ENCODE results near the gene PPA2. TPM values are rescaled to one million over a fixed set of nuclear protein-coding genes. Genes with fewer than 3 reads are reported as not detected.
A peak's percentile ranks its signal among the peaks of the same experiment; 100 is the strongest.

PPA2 gene
- polyA plus RNA-seq, 1 donor from 2014 or later = 151 TPM

GRCh38 chr4:105327956-105328355, 145.9 kb downstream of the PPA2 start:
- Histone ChIP-seq H3K4me3 (ENCODE audit: low read length) (peak overlapping the region; percentile 31), H3K4me2 (ENCODE audit: low read length) (no peak overlapping the region), H3K9ac (ENCODE audit: low read length) (no peak overlapping the region), H3K9me3 (ENCODE audit: low read length) (no peaks in the 10 kb centered on the region), H3K9me2 (ENCODE audit: insufficient read depth, low read length) (no peaks in the 10 kb centered on the region), H3F3A (ENCODE audit: insufficient read depth, low read length, poor library complexity, severe bottlenecking) (no peaks in the 10 kb centered on the region), H4K20me1 (ENCODE audit: insufficient read depth) (no peaks in the 10 kb centered on the region), H3K36me3 (ENCODE audit: insufficient read depth, low read length) (no peaks in the 10 kb centered on the region), H3K27ac (ENCODE audit: low read length) (peak overlapping the region; percentile 86), H3K79me2 (replicated peaks; ENCODE audit: insufficient read depth, low read length) (no peaks in the 10 kb centered on the region), H3K27me3 (ENCODE audit: insufficient read depth, low read depth, low read length) (no peaks in the 10 kb centered on the region), H2AFZ (ENCODE audit: low read depth, low read length) (no peak overlapping the region)
- TF ChIP-seq EP300 (conservative IDR thresholded peaks at IDR 0.05; ENCODE audit: poor library complexity, severe bottlenecking) (no peak), SMC3 (conservative IDR thresholded peaks at IDR 0.05; ENCODE audit: poor library complexity) (no peak), EZH2 (IDR thresholded peaks at IDR 0.05; ENCODE audit: borderline replicate concordance, insufficient read depth, low read length, poor library complexity, severe bottlenecking) (no peak)

GRCh38 chr4:105327222-105327621, 146.6 kb downstream of the PPA2 start:
- H3K4me3 ChIP-seq (ENCODE audit: low read length) = no peak overlapping the region
- TF ChIP-seq CTCF (IDR thresholded peaks at IDR 0.05; ENCODE audit: poor library complexity, severe bottlenecking) (no peak), RAD21 (conservative IDR thresholded peaks at IDR 0.05) (no peak), MXI1 (conservative IDR thresholded peaks at IDR 0.05; ENCODE audit: poor library complexity, severe bottlenecking) (no peak), EZH2 (IDR thresholded peaks at IDR 0.05; ENCODE audit: borderline replicate concordance, insufficient read depth, low read length, poor library complexity, severe bottlenecking) (no peak), TAF1 (IDR thresholded peaks at IDR 0.05; ENCODE audit: low read depth) (no peak), EP300 (conservative IDR thresholded peaks at IDR 0.05; ENCODE audit: poor library complexity, severe bottlenecking) (no peak), SMC3 (conservative IDR thresholded peaks at IDR 0.05; ENCODE audit: poor library complexity) (no peak), REST (IDR thresholded peaks at IDR 0.05; ENCODE audit: borderline replicate concordance) (no peak), POLR2AphosphoS5 (IDR thresholded peaks at IDR 0.05) (no peak)
- no peaks in the 10 kb centered on the region for H3K79me2 ChIP-seq (replicated peaks; ENCODE audit: insufficient read depth, low read length)
- H3K36me3 ChIP-seq (ENCODE audit: insufficient read depth, low read length) = no peaks in the 10 kb centered on the region
- no peak overlapping the region for H2AFZ ChIP-seq (ENCODE audit: low read depth, low read length)
- no peak overlapping the region for H3K4me2 ChIP-seq (ENCODE audit: low read length)
- no peaks in the 10 kb centered on the region for H4K20me1 ChIP-seq (ENCODE audit: insufficient read depth)
- no peaks in the 10 kb centered on the region for H3K9me3 ChIP-seq (ENCODE audit: low read length)
- H3K27me3 ChIP-seq (ENCODE audit: insufficient read depth, low read depth, low read length) = no peaks in the 10 kb centered on the region
- H3F3A ChIP-seq (ENCODE audit: insufficient read depth, low read length, poor library complexity, severe bottlenecking) = no peaks in the 10 kb centered on the region
- peak overlapping the region; percentile 86 for H3K27ac ChIP-seq (ENCODE audit: low read length)
- H3K9me2 ChIP-seq (ENCODE audit: insufficient read depth, low read length) = no peaks in the 10 kb centered on the region
- no peak overlapping the region for H3K9ac ChIP-seq (ENCODE audit: low read length)

Small RNA genes lying within 50 kb of the gene (small RNA-seq; reads per million reads assigned to genes)
- gene RNU6-553P = 0.10 to 0.82 (median 0.10) reads per million in 3 experiments

Other genes with a start within 250 kb of the PPA2 start
- not detected in 2 replicates for gene ARHGEF38, start 78.6 kb upstream of the PPA2 start, polyA plus RNA-seq
- gene INTS12, start 234.6 kb upstream of the PPA2 start, polyA plus RNA-seq = 24.2 and 24.4 TPM in 2 replicates
- 15.1 and 15.7 TPM in 2 replicates for gene GSTCD, start 234.7 kb upstream of the PPA2 start, polyA plus RNA-seq

All from neural cell (in vitro differentiated cells).